WI38 (cell line): ENCODE measurements around the gene MACF1.

Experiments
- H3K4me3 ChIP-seq: 2 replicates; pipeline ENCODE4 v1.5.1; 2011; ENCODE audit warnings: low read depth, mild to moderate bottlenecking, control low read depth, low read length
- TF ChIP-seq, protein P1 (sequence below): IDR thresholded peaks from 2 replicates; pipeline ENCODE4 v1.5.1; 2012; ENCODE audit warnings: low read depth, mild to moderate bottlenecking, control low read depth, low read length

MACF1 gene

GRCh38 chr1:39427374-39427773 lies 222.9 kb downstream of the MACF1 start:
- TF ChIP-seq, protein P1, sequence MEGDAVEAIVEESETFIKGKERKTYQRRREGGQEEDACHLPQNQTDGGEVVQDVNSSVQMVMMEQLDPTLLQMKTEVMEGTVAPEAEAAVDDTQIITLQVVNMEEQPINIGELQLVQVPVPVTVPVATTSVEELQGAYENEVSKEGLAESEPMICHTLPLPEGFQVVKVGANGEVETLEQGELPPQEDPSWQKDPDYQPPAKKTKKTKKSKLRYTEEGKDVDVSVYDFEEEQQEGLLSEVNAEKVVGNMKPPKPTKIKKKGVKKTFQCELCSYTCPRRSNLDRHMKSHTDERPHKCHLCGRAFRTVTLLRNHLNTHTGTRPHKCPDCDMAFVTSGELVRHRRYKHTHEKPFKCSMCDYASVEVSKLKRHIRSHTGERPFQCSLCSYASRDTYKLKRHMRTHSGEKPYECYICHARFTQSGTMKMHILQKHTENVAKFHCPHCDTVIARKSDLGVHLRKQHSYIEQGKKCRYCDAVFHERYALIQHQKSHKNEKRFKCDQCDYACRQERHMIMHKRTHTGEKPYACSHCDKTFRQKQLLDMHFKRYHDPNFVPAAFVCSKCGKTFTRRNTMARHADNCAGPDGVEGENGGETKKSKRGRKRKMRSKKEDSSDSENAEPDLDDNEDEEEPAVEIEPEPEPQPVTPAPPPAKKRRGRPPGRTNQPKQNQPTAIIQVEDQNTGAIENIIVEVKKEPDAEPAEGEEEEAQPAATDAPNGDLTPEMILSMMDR = no peak
- no peak overlapping the region for H3K4me3 ChIP-seq

- H3K4me3 ChIP-seq = no peak overlapping the region
- TF ChIP-seq, protein P1 = no peak
Measured at GRCh38 chr1:39427912-39428311, 223.4 kb downstream of the MACF1 start.

GRCh38 chr1:39431927-39432326 lies 227.4 kb downstream of the MACF1 start:
- TF ChIP-seq, protein P1 = no peak
- H3K4me3 ChIP-seq = no peak overlapping the region

GRCh38 chr1:39434797-39435395 lies 230.4 kb downstream of the MACF1 start:
- TF ChIP-seq, protein P1 = no peak
- H3K4me3 ChIP-seq = no peak overlapping the region

GRCh38 chr1:39435597-39435996 lies 231.1 kb downstream of the MACF1 start:
- no peak overlapping the region for H3K4me3 ChIP-seq
- TF ChIP-seq, protein P1 = no peak

DNA sequence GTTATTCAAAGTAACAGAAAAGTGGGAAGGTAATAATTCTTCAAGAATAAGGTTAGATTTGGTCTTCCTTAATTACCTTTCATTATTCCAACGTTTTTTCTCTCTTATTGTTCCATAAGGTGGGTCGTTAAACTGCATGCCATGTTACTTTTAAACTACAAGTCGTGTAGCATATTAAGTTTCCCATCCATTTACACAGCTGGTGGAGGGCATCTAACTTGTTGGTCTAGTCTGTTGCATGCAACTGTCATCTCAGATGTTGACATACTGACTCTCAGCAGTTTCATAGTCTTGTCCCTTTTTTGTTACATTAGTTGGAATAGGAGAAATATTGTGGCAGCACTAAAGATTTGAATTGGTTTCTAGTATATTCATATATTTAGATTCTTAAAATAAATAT lies 232.3 kb downstream of the MACF1 start:
- H3K4me3 ChIP-seq = no peak overlapping the region
- TF ChIP-seq, protein P1 = no peak

DNA sequence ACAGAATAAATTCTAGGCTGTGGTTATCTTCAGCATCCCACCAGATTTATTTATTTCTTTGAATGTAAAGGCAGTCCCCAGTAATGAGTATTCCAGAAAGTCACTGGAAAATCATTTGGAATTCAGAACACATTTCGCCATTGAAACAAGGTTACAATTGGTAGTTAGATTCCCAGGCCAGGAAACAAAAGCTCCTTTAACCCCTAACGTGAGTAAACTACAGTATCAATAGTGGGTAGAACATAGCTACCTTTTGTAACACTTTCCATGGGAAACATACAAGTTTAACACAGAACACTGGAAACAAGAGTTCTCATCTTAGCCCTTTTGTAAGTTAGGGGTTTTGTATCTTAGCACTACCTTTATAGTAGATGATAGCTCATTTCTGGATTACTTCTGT lies 233.5 kb downstream of the MACF1 start:
- no peak overlapping the region for H3K4me3 ChIP-seq
- TF ChIP-seq, protein P1 = no peak
